ENCODE data around the gene SOS2.
"Not testable (repeated sequence)": the region's sequence is repeated elsewhere in the genome, so short reads cannot be mapped to it uniquely, and the experiment has no call there.

Gene SOS2

GRCh38 chr14:50083467-50084337 lies 147.7 kb downstream of the SOS2 start:
- no peak for DNase-seq

DNA sequence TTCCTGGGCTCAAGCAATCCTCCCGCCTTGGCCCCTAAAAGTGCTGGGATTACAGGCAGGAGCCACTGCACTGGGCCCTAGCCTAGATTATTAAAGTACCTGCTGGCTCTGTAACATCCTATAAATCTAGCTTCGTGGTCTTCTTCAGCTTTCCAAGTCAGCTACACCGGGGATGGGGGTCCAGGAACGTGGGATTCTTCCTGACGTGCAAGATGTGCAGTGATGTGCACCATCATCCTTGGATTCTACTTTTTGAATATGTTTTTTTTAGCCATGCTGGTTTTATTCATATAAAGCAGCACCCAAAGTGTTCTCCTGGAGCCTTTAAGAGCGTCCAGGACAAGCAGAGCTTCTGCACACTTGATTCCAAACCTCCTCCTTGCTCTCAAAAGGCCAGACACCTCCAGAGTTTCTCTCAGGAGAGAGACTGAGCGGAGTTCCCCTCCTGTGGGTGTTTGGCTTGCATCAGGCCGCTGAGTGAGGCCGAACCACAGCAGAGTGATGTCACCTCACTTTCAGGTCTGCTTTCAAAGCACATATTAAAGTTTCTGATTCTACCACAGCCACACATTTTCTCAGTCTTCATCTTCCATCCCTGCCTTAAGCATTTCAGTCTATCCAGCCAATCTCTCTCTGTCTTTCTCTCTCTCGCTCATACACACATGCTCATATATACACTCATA lies 148.5 kb downstream of the SOS2 start:
- no peak for DNase-seq

GRCh38 chr14:50082308-50082742 lies 149.1 kb downstream of the SOS2 start:
- no peak for DNase-seq

- not testable (repeated sequence) for DNase-seq
Measured at GRCh38 chr14:50079103-50079502, 152.3 kb downstream of the SOS2 start.

DNA sequence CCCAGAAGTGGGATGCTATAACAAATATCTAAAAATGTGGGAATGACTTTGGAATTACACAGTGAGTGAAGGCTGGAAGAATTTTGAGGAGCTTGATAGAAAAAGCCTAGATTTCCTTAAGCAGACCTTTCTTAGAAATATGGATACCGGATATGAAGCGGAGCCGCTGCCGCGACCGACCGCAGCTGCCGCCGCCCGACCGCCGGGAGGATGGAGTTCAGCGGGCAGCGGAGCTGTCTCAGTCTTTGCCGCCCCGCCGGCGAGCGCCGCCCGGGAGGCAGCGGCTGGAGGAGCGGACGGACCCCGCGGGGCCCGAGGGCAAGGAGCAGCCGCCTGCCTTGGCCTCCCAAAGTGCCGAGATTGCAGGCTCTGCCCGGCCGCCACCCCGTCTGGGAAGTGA lies 157.7 kb downstream of the SOS2 start:
- not testable (repeated sequence) for DNase-seq

DNA sequence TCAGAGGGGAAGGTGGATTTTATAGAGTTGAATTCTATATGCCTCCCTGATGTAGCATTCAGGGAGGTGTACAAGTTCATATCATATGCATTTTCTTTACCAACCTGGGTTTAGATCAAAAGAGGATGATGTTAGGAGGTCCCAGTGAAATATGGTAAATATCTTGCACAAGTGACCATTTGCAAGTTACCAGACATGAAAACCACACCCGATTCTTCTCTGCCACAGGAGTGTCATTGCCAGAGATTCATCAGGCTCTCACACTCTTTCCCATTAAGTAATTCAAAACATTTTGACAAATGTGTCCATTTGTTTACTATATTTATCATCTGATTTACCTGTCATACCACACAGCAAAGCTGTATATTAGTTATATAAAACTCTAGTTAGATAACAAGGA lies 159.0 kb downstream of the SOS2 start:
- no peak for DNase-seq

- no peak for DNase-seq
Measured at GRCh38 chr14:50070840-50071548, 160.4 kb downstream of the SOS2 start.

GRCh38 chr14:50070230-50070629 lies 161.1 kb downstream of the SOS2 start:
- no peak for DNase-seq

GRCh38 chr14:50069325-50069724 lies 162.1 kb downstream of the SOS2 start:
- DNase-seq, result no peak

DNA sequence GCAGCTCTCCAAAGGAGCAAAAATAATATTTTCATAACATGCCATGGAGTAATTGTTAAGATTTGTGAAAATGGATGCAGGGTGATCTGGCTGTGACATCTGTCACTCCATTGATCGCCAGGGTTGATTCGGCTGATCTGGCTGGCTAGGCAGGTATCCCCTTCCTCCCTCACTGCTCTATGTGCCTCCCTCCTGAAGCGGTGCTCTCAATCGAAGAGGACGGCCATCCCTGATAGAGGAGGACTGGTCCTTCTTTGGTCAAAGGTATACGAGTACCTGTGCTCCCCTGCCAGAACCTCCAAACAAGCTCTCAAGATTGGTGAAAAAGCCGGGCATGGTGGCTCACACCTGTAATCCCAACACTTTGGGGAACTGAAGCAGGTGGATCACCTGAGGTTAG lies 162.9 kb downstream of the SOS2 start:
- DNase-seq, result no peak

DNA sequence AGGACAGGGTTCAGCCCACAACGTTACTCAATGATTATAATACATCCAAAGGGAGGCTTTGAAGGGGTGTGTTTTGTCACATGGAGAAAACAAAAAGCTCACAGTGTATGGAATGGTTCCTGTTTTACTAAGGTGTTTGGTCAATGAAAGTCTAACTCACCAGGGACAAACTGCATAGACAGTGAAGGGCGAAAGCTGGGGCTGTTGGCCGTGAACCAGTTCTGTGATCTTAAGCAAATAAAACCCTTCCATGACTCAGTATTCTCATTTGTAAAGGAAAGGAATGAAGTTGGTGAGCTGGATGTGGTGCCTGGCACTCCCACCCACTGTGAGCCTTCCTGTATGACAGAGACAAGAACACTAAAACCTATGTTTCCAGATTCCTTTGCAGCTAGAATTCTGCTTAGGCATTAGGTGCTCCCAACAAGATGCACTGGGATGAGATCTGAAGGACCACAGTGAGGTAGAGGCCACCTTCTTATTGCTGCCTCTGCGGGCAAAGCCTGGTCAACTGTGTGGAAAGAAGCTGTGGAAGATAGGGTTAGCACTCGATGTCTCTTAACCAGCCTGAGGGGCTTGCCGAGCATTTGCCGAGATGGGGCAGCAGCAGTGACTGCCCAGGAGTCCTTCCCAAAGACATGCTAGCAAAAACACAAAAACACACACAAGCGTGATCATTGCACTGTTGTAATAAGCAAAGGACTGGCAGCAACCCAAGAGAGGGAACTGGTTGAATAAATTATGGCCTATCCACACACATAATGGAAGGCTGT lies 163.5 kb downstream of the SOS2 start:
- DNase-seq, result no peak

Measured in NCI-H524 treated with DMSO at 0.1 percent for 48 hours (cell line).